Transverse colon (tissue), 4 donors: ENCODE results near the gene COL6A2. TPM values are rescaled to one million over a fixed set of nuclear protein-coding genes. Genes with fewer than 3 reads are reported as not detected.

Experiments
- DNase-seq: peaks from one replicate; pipeline ENCODE4 v3.0.0-alpha.2; 2019
- H3K27ac ChIP-seq, 4 donors: fragments of 200-600 bp; sonication (generic); 2 replicates each; pipeline ENCODE4 v1.5.1; 2016 to 2018; ENCODE audit warnings: inconsistent platforms in 4 of 4
- H3K27me3 ChIP-seq: fragments of 200-600 bp; sonication (generic); 2 replicates; pipeline ENCODE4 v1.5.1; 2017; ENCODE audit warnings: inconsistent platforms
- H3K36me3 ChIP-seq, 4 donors: fragments of 200-600 bp; sonication (generic); 2 replicates each; pipeline ENCODE4 v1.5.1; 2017 to 2019; ENCODE audit warnings: inconsistent platforms in 4 of 4
- H3K4me1 ChIP-seq, 4 donors: fragments of 200-600 bp; sonication (generic); 2 replicates each; pipeline ENCODE4 v1.5.1; 2017 to 2020; ENCODE audit warnings: inconsistent platforms in 4 of 4
- H3K4me3 ChIP-seq, 4 donors: fragments of 200-600 bp; sonication (generic); 1 replicate in 1 of 4; 2 replicates in 3 of 4; pipeline versions ENCODE4 v1.5.1 to v1.6.1; 2017 to 2019; ENCODE audit warnings: inconsistent platforms in 4 of 4
- H3K9me3 ChIP-seq, 2 donors: fragments of 200-600 bp; sonication (generic); 2 replicates each; pipeline ENCODE4 v1.5.1; 2017 to 2019; ENCODE audit warnings: inconsistent platforms in 2 of 2
- CTCF ChIP-seq, 5 experiments: fragments of 200-600 bp in 3 of 5; fragments of 450-650 bp in 2 of 5; sonication (generic) in 3 of 5; IDR thresholded peaks; 1 replicate in 2 of 5; 2 replicates in 3 of 5; pipeline ENCODE4 v1.5.1; 2016 to 2017; ENCODE audit warnings: antibody characterized with exemption in 5 of 5, inconsistent platforms in 3 of 5, mild to moderate bottlenecking in 2 of 5, moderate library complexity in 1 of 5
- EP300 ChIP-seq: sonication (generic); formaldehyde crosslinking; IDR thresholded peaks from one replicate; pipeline ENCODE4 v1.6.1; 2017; ENCODE audit warnings: antibody characterized with exemption, low read depth
- POLR2A ChIP-seq: fragments of 450-650 bp; IDR thresholded peaks from one replicate; pipeline ENCODE4 v1.6.1; 2016; ENCODE audit warnings: antibody characterized with exemption, mild to moderate bottlenecking, moderate library complexity
- POLR2AphosphoS5 ChIP-seq, 3 donors: sonication (generic); formaldehyde crosslinking; IDR thresholded peaks; one replicate each; pipeline ENCODE4 v1.6.1; 2016; ENCODE audit warnings: antibody characterized with exemption in 3 of 3
- WGBS, 2 donors: methylation state at CpG; one replicate each; pipeline ENCODE4 v1.1.5; 2018; ENCODE audit warnings: low coverage in 1 of 2; 5-methylcytosine and 5-hydroxymethylcytosine counted together
- in situ Hi-C, 4 donors: fragments of 200-750 bp; cut with MboI; loops; one replicate each; pipeline versions ENCODE4 v1.15.0 to v1.15.1; 2017; ENCODE audit warnings: low sequenced_read_pairs in 3 of 4, low pct_ligation_motif_present in 1 of 4, low pct_unique_long_range_greater_than_20kb in 1 of 4
- intact Hi-C: fragments of 100-400 bp; cut with DNase I; formaldehyde crosslinking; loops from one replicate; pipeline ENCODE4 v1.15.1; 2023; ENCODE audit warnings: low total_unique reads
- total RNA-seq, 4 donors: library from RNA; depleted of rRNA; stranded (reverse); fragments of >200 nt; gene quantifications; one replicate each; pipeline ENCODE4 v1.1.0, GENCODE V29; 2016

Gene COL6A2
- total RNA-seq, 4 donors from 2014 or later, result 172 to 550 (median 346) TPM

- DNase-seq, result no peak
- Histone ChIP-seq H3K4me3 (no peak overlapping the region), H3K36me3 (no peaks in the 10 kb centered on the region), H3K27me3 (peaks cover 4% of the 10 kb centered on the region), H3K9me3 (no peaks in the 10 kb centered on the region), H3K27ac (no peak overlapping the region), H3K4me1 (peaks cover 4 to 21% (median 12%) of the 10 kb centered on the region in 4 donors)
- intact Hi-C loops, result no loop called here
- in situ Hi-C loops, result no loop called here
- 77 to 100% methylated on average over 1 to 34 of the region's 34 CpGs for WGBS, 2 donors
- TF ChIP-seq POLR2AphosphoS5 (IDR thresholded peaks at IDR 0.05) (no peak), CTCF (IDR thresholded peaks at IDR 0.05) (no peak), POLR2A (no peak)
Measured at GRCh38 chr21:46079352-46080170, 18.4 kb upstream of the COL6A2 start.

- TF ChIP-seq CTCF (IDR thresholded peaks at IDR 0.05) (no peak), EP300 (no peak), POLR2AphosphoS5 (IDR thresholded peaks at IDR 0.05) (no peak), POLR2A (no peak)
- Histone ChIP-seq H3K4me3 (no peak overlapping the region), H3K36me3 (no peaks in the 10 kb centered on the region), H3K9me3 (no peaks in the 10 kb centered on the region), H3K27me3 (peaks cover 4% of the 10 kb centered on the region), H3K27ac (peak overlapping the region in 2 of 4 donors; percentile 0 to 6), H3K4me1 (peaks cover 4 to 21% (median 12%) of the 10 kb centered on the region in 4 donors)
- 61% methylated on average over 27 of the region's 30 CpGs; no CpG with 5 or more reads in 1 of the 2 donors for WGBS, 2 donors
- intact Hi-C loops (no loop called here), in situ Hi-C loops (no loop called here)
- no peak for DNase-seq
Measured at GRCh38 chr21:46080171-46081021, 17.5 kb upstream of the COL6A2 start.

GRCh38 chr21:46081022-46081861 lies 16.7 kb upstream of the COL6A2 start:
- H3K4me3 ChIP-seq, result no peak overlapping the region
- intact Hi-C loops, result no loop called here

More at GRCh38 chr21:46081022-46081861, 16.7 kb upstream of the COL6A2 start:
- in situ Hi-C loops, result no loop called here
- 83% methylated on average over 38 of the region's 39 CpGs; no CpG with 5 or more reads in 1 of the 2 donors for WGBS, 2 donors
- Histone ChIP-seq H3K9me3 (no peaks in the 10 kb centered on the region), H3K27me3 (peaks cover 4% of the 10 kb centered on the region), H3K4me1 (peaks cover 4 to 21% (median 12%) of the 10 kb centered on the region in 4 donors), H3K36me3 (no peaks in the 10 kb centered on the region), H3K27ac (peak overlapping the region in 1 of 4 donors; percentile 6)
- no peak for DNase-seq
- TF ChIP-seq POLR2A, result no peak
- no peak for TF ChIP-seq EP300
- TF ChIP-seq CTCF (IDR thresholded peaks at IDR 0.05), result no peak
- TF ChIP-seq POLR2AphosphoS5 (IDR thresholded peaks at IDR 0.05), result no peak
